Stimulated activated effector memory CD8-positive, alpha-beta T cell treated with anti-CD3 and anti-CD28 coated beads, Interleukin-12 subunit alpha, Interleukin-12 subunit beta, amount 100 ng/mL, for 72 hours (primary cell): ENCODE data around the gene CD84.
"Not testable (repeated sequence)": the region's sequence is repeated elsewhere in the genome, so short reads cannot be mapped to it uniquely, and the experiment has no call there.

Source experiments
- ATAC-seq: fragments of 150-1000 bp; cut with Tn5 transposase; 2 replicates; pipeline ENCODE4 v1.10.0; 2021
- DNase-seq, 2 donors: peaks; one replicate each; pipeline ENCODE4 v3.0.0; 2021 to 2022; ENCODE audit warnings: low spot score in 2 of 2
- H3K27ac Mint-ChIP-seq: one replicate; pipeline ENCODE4 v1.8.0; 2022; ENCODE audit warnings: mild to moderate bottlenecking, mixed read lengths
- H3K36me3 Mint-ChIP-seq: one replicate; pipeline ENCODE4 v1.8.0; 2022; ENCODE audit warnings: mild to moderate bottlenecking, mixed read lengths
- H3K4me1 Mint-ChIP-seq: one replicate; pipeline ENCODE4 v1.8.0; 2022; ENCODE audit warnings: mixed read lengths
- H3K4me3 Mint-ChIP-seq: one replicate; pipeline ENCODE4 v1.8.0; 2022; ENCODE audit warnings: mild to moderate bottlenecking, mixed read lengths
- H3K9me3 Mint-ChIP-seq: one replicate; pipeline ENCODE4 v1.8.0; 2022; ENCODE audit warnings: mixed read lengths

CD84 gene

GRCh38 chr1:160579216-160579701 is at the start of gene CD84:
Gene CD84, minus strand, starts transcription at chr1:160579496. Its CDS starts 59 bp downstream, at chr1:160579437.
- Mint-ChIP-seq H3K27ac (peak within 1 kb of the TSS; percentile 89), H3K9me3 (no peaks in the 10 kb centered on the region), H3K36me3 (peaks cover 6% of the 10 kb centered on the region), H3K4me3 (peak within 1 kb of the TSS; percentile 68), H3K4me1 (peaks cover 61% of the 10 kb centered on the region)
- ATAC-seq: no peak
- DNase-seq: no peak

- peaks cover 88% of the 10 kb centered on the region for H3K4me1 Mint-ChIP-seq
- no peaks in the 10 kb centered on the region for H3K9me3 Mint-ChIP-seq
- peak overlapping the region; percentile 98 for H3K27ac Mint-ChIP-seq
- DNase-seq (no peak), ATAC-seq (no peak)
- peaks cover 100% of the 10 kb centered on the region for H3K36me3 Mint-ChIP-seq
- peak overlapping the region; percentile 76 for H3K4me3 Mint-ChIP-seq
Measured at GRCh38 chr1:160628799-160629263, 49.5 kb upstream of the CD84 start.

GRCh38 chr1:160627677-160628289 is 48.5 kb upstream of the CD84 start:
- DNase-seq: peak in 1 of 2 donors; percentile 79
- Mint-ChIP-seq H3K27ac (peak overlapping the region; percentile 98), H3K36me3 (peaks cover 100% of the 10 kb centered on the region), H3K4me1 (peaks cover 88% of the 10 kb centered on the region), H3K4me3 (peak overlapping the region; percentile 76)
- not testable (repeated sequence) for H3K9me3 Mint-ChIP-seq, ATAC-seq

GRCh38 chr1:160626509-160627342 is 47.4 kb upstream of the CD84 start:
- Mint-ChIP-seq H3K36me3 (peaks cover 100% of the 10 kb centered on the region), H3K27ac (peak overlapping the region; percentile 98), H3K4me3 (peak overlapping the region; percentile 76), H3K4me1 (peaks cover 92% of the 10 kb centered on the region), H3K9me3 (no peaks in the 10 kb centered on the region)
- ATAC-seq (peak; percentile 80), DNase-seq (no peak)

- H3K36me3 Mint-ChIP-seq: peaks cover 100% of the 10 kb centered on the region
- peaks cover 92% of the 10 kb centered on the region for H3K4me1 Mint-ChIP-seq
- ATAC-seq (peak; percentile 58), DNase-seq (peak in 1 of 2 donors; percentile 73)
- no peaks in the 10 kb centered on the region for H3K9me3 Mint-ChIP-seq
- H3K27ac Mint-ChIP-seq: peak overlapping the region; percentile 98
- peak overlapping the region; percentile 76 for H3K4me3 Mint-ChIP-seq
Measured at GRCh38 chr1:160625725-160626498, 46.6 kb upstream of the CD84 start.

GRCh38 chr1:160625321-160625720 is 46.0 kb upstream of the CD84 start:
- no peak for ATAC-seq
- H3K4me1 Mint-ChIP-seq: peaks cover 88% of the 10 kb centered on the region
- H3K4me3 Mint-ChIP-seq: peak overlapping the region; percentile 76
- peak overlapping the region; percentile 98 for H3K27ac Mint-ChIP-seq
- no peak for DNase-seq
- peaks cover 100% of the 10 kb centered on the region for H3K36me3 Mint-ChIP-seq
- H3K9me3 Mint-ChIP-seq: no peaks in the 10 kb centered on the region

- Mint-ChIP-seq H3K36me3 (peaks cover 100% of the 10 kb centered on the region), H3K4me1 (peaks cover 87% of the 10 kb centered on the region), H3K4me3 (peak overlapping the region; percentile 76), H3K27ac (peak overlapping the region; percentile 98), H3K9me3 (no peaks in the 10 kb centered on the region)
- ATAC-seq (no peak), DNase-seq (no peak)
Measured at GRCh38 chr1:160624464-160624863, 45.2 kb upstream of the CD84 start.

GRCh38 chr1:160623862-160624261 is 44.6 kb upstream of the CD84 start:
- peak; percentile 38 for ATAC-seq
- peaks cover 91% of the 10 kb centered on the region for H3K4me1 Mint-ChIP-seq
- H3K4me3 Mint-ChIP-seq: peak overlapping the region; percentile 76
- H3K9me3 Mint-ChIP-seq: peaks cover 4% of the 10 kb centered on the region
- H3K27ac Mint-ChIP-seq: peak overlapping the region; percentile 98
- DNase-seq: no peak
- H3K36me3 Mint-ChIP-seq: peaks cover 100% of the 10 kb centered on the region

GRCh38 chr1:160623227-160623633 is 43.9 kb upstream of the CD84 start:
- Mint-ChIP-seq H3K36me3 (peaks cover 100% of the 10 kb centered on the region), H3K9me3 (peaks cover 4% of the 10 kb centered on the region), H3K4me3 (peak overlapping the region; percentile 76), H3K4me1 (peaks cover 90% of the 10 kb centered on the region), H3K27ac (peak overlapping the region; percentile 98)
- peak; percentile 78 for ATAC-seq
- peak in 1 of 2 donors; percentile 80 for DNase-seq

- DNase-seq (no peak), ATAC-seq (no peak)
- H3K4me1 Mint-ChIP-seq: peaks cover 88% of the 10 kb centered on the region
- H3K36me3 Mint-ChIP-seq: peaks cover 100% of the 10 kb centered on the region
- peak overlapping the region; percentile 98 for H3K27ac Mint-ChIP-seq
- peaks cover 4% of the 10 kb centered on the region for H3K9me3 Mint-ChIP-seq
- H3K4me3 Mint-ChIP-seq: peak overlapping the region; percentile 76
Measured at GRCh38 chr1:160622501-160623226, 43.4 kb upstream of the CD84 start.

- H3K4me1 Mint-ChIP-seq: peaks cover 82% of the 10 kb centered on the region
- DNase-seq: no peak
- peaks cover 4% of the 10 kb centered on the region for H3K9me3 Mint-ChIP-seq
- peak overlapping the region; percentile 76 for H3K4me3 Mint-ChIP-seq
- peak overlapping the region; percentile 98 for H3K27ac Mint-ChIP-seq
- no peak for ATAC-seq
- H3K36me3 Mint-ChIP-seq: peaks cover 100% of the 10 kb centered on the region
Measured at GRCh38 chr1:160621633-160622413, 42.5 kb upstream of the CD84 start.

- peak overlapping the region; percentile 76 for H3K4me3 Mint-ChIP-seq
Measured at GRCh38 chr1:160620942-160621632, 41.8 kb upstream of the CD84 start.

GRCh38 chr1:160619742-160620277 is 40.5 kb upstream of the CD84 start:
- peaks cover 62% of the 10 kb centered on the region for H3K4me1 Mint-ChIP-seq
- peaks cover 4% of the 10 kb centered on the region for H3K9me3 Mint-ChIP-seq
- ATAC-seq (no peak), DNase-seq (no peak)
- no peak overlapping the region for H3K4me3 Mint-ChIP-seq
- H3K27ac Mint-ChIP-seq: peak overlapping the region; percentile 40
- peaks cover 100% of the 10 kb centered on the region for H3K36me3 Mint-ChIP-seq

More at GRCh38 chr1:160620942-160621632, 41.8 kb upstream of the CD84 start:
- Mint-ChIP-seq H3K9me3 (peaks cover 4% of the 10 kb centered on the region), H3K27ac (peak overlapping the region; percentile 98), H3K4me1 (peaks cover 74% of the 10 kb centered on the region), H3K36me3 (peaks cover 100% of the 10 kb centered on the region)
- ATAC-seq: no peak
- DNase-seq: peak in 1 of 2 donors; percentile 49
